Activated CD4-positive, alpha-beta T cell treated with anti-CD3 and anti-CD28 coated beads, Interleukin-10, Interleukin-2, amounts not matched to agents 100 ng/mL and 50 ng/mL, durations not matched to agents 16 hours and 8 hours (primary cell): ENCODE measurements around the gene CDIP1.

Experiments used
- DNase-seq: peaks from one replicate; pipeline ENCODE4 v3.0.0-alpha.2; 2020

Gene CDIP1

GRCh38 chr16:4513086-4513860 is 25.3 kb downstream of the CDIP1 start:
- no peak for DNase-seq

DNA sequence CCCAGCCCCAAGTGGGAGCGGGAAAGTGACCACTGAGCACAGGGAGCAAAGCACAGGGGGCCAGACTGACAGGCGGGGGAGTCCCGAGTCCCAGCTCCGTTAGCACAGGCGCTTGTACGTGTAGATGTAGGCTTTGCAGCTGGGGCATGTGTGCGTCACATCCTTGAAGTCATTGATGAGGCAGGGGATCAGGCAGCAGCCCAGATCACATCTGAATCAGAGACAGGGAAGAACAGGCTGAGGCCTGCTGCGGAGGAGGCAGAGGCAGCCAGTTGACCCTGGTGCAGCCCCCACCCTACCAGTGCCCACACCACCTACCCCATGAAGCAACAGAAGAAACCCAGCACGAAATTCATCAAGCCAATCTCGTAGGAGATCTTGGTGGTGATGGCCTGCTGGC is 26.1 kb downstream of the CDIP1 start:
- no peak for DNase-seq

DNA sequence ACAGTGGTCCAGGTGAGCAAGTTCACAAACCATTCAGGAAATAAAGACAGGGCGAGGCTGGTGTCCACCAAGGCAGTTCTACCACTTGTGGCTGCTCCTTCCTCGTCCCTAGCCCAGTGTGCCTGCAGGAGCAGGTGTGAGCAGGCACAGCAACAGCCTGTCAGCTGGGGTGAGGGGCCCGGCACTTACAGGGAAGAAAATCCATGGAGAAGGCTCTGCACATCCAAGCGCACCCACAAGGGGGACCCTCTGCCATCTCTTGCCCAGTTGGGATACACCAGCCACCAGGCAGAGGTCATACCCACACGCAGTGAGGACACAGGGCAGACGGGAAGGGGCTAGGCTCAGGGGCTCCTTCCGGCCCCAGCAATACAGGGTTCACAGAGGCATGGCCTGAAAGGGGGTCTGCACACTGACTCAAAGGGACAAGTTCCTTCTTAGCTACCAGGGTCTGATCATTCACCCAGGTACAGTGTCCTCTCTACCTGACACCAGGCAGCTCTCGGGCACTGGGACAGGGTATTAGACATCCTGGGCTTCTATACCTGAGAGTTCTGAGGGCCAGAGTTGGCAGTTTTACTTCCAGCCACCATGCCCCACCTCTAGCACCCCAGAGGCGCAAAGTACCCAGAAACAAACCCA is 27.0 kb downstream of the CDIP1 start:
- DNase-seq = no peak

GRCh38 chr16:4510747-4511426 is 27.7 kb downstream of the CDIP1 start:
- DNase-seq = no peak

DNA sequence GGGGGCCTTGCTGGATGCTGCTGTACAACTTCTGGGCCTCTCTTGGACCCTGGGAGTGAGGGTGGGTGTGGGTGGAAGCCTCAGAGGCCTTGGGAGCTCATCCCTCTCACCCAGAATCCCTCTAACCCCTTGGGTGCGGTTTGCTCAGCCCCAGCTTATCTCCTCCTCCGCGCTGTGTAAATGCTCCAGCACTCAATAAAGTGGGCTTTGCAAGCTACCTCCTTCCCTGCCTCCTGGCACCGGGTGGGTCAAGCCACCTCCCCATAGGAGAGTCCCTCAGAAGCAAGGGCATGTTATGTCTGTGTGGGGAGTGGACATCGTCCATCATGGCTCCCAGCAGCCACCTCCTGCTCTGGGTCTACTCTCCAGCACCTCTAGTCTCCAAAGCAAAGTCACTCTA is 28.4 kb downstream of the CDIP1 start:
- no peak for DNase-seq

DNA sequence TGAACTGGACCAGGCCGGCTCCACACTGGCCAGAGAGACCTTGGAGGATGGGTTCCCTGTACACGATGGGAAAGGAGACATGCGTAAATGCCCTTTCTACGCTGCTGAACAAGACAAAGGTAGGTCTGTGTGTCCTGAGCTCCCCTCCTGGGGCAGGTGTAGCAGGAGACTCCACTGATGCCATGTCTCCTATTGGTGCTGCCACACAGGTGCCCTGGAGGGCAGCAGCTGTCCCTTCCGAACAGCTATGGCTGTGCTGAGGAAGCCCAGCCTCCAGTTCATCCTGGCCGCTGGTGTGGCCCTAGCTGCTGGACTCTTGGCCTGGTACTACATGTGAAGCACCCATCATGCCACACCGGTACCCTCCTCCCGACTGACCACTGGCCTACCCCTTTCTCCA is 29.2 kb downstream of the CDIP1 start:
- DNase-seq = no peak

- DNase-seq = no peak
These were observed 29.8 kb downstream of the CDIP1 start for GRCh38 chr16:4508806-4509205.

DNA sequence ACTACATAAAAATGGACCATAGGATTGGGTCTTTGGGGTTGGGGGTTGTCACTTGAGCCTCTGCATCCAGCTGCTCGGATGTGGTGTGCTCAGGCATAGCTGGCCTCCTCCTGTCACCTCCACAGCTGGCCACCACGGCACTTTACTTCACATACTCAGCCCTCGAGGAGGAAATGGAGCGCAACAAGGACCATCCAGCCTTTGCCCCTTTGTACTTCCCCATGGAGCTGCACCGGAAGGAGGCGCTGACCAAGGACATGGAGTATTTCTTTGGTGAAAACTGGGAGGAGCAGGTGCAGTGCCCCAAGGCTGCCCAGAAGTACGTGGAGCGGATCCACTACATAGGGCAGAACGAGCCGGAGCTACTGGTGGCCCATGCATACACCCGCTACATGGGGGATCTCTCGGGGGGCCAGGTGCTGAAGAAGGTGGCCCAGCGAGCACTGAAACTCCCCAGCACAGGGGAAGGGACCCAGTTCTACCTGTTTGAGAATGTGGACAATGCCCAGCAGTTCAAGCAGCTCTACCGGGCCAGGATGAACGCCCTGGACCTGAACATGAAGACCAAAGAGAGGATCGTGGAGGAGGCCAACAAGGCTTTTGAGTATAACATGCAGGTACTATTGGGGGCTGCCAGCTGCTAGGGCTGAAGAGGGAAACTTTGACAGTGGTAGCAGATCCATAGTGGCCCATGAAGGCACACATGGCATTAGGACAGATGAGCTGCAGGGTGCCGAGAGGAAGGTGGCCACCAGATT is 30.8 kb downstream of the CDIP1 start:
- no peak for DNase-seq

- DNase-seq = peak; percentile 75
These were observed 32.1 kb downstream of the CDIP1 start for GRCh38 chr16:4506450-4506849.

DNA sequence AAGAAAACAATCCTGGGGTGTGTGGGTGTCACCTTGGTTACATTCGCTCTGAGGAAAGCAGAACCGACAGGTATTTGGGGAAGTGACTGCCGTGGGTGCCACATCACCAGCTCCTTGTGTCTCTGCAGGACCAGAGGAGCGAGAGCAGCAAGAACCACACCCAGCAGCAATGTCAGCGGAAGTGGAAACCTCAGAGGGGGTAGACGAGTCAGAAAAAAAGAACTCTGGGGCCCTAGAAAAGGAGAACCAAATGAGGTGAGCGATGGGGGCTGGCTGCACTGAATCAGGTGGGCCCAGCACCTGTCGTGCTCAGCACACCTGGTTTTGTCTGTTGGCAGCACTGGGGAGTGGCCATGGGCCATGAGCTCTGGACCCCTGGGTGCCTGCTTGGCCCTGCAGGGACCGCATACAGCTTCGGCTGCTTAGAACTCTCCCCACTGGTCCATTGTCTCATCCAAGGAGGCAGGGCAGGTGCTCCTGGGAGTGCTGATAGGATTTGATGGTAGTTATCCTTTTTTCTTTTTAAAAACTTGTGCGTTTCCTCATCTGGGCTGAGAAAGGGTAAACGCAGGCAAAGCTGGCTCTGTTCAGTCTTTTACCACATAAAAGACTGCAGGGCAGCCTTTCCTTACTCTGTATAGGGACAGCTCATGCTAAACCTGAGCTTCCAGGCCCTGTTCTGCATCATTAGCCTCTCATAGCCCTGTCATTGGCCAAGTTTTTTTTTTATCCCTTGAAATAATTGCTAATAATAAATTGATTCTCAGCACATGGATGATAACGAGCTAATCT is 33.0 kb downstream of the CDIP1 start:
- peak; percentile 86 for DNase-seq

DNA sequence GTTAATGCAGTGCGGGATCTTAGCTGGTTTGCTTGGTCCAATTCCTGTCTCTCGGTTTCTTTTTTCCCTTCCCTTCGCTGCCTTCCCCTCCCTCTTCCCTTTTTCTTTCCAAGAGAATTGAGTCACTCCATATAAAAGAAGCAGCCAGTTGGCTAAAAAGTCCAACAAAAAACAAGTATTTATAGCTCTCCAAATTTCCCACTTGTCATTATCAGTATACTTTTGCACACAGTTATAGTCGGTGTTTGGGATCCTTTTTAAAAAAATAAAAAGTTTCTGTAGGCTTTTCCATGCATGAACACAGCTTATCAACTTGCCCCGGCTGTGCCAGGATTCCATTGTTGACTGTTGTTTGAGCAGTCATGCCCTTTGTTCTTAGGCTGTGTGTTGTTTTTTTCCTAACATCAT is 37.5 kb downstream of the CDIP1 start:
- DNase-seq = no peak

GRCh38 chr16:4500272-4500671 is 38.3 kb downstream of the CDIP1 start:
- DNase-seq = peak; percentile 49

- DNase-seq = no peak
These were observed 39.4 kb downstream of the CDIP1 start for GRCh38 chr16:4499196-4499555.

GRCh38 chr16:4498546-4499195 is 39.9 kb downstream of the CDIP1 start:
- no peak for DNase-seq

DNA sequence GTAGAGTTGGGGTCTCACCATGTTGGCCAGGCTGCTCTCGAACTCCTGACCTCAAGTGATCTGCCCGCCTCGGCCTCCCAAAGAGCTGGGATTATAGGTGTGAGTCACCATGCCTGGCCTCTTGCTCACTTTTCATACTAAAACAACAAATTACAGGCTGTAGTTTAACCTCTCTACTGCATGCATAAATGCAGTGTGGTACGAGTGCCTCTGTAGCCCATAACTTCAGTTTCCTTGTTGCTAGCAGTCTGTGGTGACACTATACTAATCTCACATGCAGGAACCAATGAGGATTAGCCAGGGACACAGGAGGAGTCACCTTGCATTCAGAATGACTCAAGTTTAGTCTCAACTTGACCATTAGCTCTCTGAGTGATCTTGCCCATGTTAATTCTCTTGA is 42.3 kb downstream of the CDIP1 start:
- DNase-seq = peak; percentile 48

GRCh38 chr16:4495766-4496165 is 42.8 kb downstream of the CDIP1 start:
- DNase-seq = no peak

DNA sequence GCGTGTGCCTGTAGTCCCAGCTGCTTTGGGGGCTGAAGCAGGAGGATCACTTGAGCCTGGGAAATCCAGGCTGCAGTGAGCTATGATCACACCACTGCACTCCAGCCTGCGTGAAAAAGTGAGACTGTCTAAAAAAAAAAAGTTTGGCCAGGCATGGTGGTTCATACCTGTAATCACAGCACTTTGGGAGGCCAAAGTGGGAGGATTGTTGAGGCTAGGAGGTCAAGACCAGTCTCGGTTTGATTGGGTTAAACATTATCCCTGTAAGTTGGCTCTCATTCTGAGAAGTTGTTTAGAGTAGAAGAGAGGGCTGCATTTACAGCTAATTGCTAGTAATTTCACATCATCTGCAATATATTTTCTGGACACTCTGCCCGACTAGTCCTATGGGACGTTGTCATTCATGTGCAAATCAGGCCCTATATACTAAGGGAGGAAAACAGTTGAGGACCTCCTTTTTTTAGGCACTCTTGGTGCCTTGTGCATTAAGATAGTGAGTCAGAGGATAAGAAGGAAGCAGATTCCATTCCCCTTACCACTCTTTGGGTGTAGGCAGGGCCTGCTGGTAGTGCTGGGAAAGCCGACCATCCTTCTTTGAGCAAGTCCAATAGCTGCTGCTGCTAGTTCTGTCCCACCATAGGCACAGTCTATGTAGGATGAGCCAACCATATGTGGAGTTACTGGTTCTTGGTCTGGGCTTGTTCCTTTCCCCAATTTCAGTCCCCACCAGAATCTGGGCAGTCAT is 43.7 kb downstream of the CDIP1 start:
- DNase-seq = no peak

DNA sequence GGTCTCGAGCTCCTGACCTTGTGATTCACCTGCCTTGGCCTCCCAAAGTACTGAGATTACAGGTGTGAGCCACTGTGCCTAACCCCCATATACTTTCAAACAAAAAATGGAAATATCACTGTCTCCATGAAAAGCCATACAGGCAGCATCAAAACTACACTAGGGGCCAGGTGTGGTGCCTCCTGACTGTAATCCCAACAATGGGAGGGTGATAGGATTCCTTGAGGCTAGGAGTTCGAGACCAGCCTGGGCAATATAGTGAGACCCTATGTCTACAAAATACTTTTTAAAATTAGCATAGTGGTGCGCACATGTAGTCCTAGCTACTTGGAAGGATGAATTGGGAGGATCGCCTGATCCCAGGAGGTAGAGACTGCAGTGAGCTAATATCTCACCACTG is 46.7 kb downstream of the CDIP1 start:
- DNase-seq = no peak

DNA sequence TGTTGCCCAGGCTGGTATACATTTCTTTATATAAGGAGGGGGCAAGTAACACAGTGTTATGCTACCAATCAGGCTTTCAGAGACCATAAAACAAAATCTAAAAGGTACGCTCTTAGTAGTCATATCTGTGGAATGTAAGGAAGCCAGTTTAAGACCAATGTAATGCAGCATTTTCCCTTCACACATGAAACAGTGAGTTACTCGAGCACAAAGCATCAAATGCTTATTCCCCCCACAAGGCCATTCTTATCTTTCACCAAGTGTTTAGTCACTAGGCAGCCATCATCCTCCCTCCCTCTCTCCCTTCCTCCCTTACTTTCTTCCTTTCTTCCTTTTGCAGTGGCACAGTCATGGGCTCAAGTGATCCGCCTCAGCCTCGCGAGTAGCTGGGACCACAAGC is 49.5 kb downstream of the CDIP1 start:
- no peak for DNase-seq

DNA sequence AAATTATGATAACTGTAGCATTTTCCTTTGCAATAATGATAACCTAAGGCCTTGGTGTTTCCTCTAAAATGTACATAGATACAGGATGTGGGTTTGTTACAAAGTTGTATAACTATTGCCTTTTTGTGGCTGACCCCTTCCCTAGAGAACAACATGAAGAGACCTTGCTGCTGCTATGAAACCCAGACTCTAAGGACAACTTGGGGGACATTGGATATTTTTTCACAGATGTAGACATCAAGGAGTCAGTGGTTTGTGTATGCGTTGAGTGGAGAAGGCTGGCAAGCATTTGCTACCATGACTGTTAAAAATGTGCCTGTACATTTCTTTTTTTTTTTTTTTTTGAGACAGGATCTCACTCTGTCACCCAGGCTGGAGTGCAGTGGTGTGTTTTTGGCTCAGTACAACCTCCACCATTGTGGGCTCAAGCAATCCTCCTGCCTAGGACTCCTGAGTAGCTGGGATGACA is 50.0 kb downstream of the CDIP1 start:
- DNase-seq = peak; percentile 28

DNA sequence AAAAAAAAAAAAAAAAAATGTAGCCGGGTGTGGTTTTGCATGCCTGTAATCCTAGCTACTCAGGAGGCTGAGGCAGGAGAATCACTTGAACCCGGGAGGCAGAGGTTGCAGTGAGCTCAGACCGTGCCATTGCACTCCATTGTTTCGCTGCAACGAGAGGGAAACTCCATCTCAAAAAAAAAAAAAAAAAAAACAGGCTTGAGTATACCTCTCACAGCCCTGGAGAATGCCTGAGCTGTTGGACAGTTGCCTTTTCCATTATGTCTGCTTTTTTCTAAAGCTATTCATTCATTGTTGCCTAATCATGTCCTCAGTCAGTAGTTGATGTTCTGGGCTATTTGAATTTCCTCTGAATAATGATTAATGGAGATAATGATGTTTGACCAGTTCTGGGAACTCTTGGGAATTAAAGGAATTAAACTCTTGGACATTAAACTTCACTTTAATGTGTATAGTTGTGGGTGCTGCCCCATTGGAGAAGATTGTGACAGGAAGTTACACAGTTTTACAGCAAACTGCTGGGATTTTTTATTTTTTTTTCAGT is 50.5 kb downstream of the CDIP1 start:
- no peak for DNase-seq
